Measurements from ENCODE around the gene NEURL2. TPM values are rescaled to one million over a fixed set of nuclear protein-coding genes. Genes with fewer than 3 reads are reported as not detected.

The NEURL2 gene
- total RNA-seq, 1 donor, result 6.8 TPM

GRCh38 chr20:45866454-45866853, 24.6 kb downstream of the NEURL2 start:
- H3K4me3 ChIP-seq (ENCODE audit: low read depth, low read length), result no peak overlapping the region
- DNase-seq (ENCODE audit: low read depth), result no peak
- TF ChIP-seq CTCF (IDR thresholded peaks at IDR 0.05; ENCODE audit: insufficient read depth, low read length), result no peak

GRCh38 chr20:45863543-45864470, 27.2 kb downstream of the NEURL2 start:
- H3K4me3 ChIP-seq (ENCODE audit: low read depth, low read length), result no peak overlapping the region
- TF ChIP-seq CTCF (IDR thresholded peaks at IDR 0.05; ENCODE audit: insufficient read depth, low read length), result no peak
- DNase-seq (ENCODE audit: low read depth), result no peak

DNA sequence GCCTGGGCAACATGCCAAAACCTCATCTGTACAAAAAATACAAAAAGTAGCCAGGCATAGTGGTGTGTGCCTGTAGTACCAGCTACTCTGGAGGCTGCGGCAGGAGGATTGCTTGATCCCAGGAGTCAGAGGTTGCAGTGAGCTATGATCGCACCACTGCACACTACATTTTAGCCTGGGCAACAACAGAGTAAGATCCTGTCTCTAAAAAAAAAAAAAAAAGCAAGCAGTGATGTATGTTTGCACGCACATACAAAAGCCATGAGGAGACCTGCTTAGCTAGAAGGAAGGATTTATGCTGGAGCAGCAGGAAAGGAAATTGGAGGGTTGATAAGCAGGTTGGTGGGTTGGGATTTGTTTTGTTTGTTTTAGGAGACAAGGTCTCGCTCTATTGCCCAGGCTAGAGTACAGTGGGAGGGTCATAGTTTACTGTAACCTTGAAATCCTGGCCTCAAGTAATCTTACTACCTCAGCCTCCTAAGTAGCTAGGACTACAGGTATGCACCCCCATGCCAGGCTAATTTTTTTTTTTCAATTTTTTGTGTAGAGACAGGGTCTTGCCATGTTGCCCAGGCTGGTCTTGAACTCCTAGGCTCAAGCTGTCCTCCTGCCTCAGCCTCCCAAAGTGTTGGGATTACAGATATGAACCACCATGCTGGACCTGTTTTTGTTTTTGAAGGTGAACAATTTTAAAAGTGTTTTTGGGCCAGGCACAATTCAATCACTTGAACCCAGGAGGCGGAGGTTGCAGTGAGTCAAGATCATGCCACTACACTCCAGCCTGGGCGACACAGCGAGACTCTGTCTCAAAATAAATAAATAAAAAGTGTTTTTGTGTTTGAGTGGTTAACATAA, 29.6 kb downstream of the NEURL2 start:
- no peak for DNase-seq (ENCODE audit: low read depth)
- TF ChIP-seq CTCF (IDR thresholded peaks at IDR 0.05; ENCODE audit: insufficient read depth, low read length), result no peak
- no peak overlapping the region for H3K4me3 ChIP-seq (ENCODE audit: low read depth, low read length)

DNA sequence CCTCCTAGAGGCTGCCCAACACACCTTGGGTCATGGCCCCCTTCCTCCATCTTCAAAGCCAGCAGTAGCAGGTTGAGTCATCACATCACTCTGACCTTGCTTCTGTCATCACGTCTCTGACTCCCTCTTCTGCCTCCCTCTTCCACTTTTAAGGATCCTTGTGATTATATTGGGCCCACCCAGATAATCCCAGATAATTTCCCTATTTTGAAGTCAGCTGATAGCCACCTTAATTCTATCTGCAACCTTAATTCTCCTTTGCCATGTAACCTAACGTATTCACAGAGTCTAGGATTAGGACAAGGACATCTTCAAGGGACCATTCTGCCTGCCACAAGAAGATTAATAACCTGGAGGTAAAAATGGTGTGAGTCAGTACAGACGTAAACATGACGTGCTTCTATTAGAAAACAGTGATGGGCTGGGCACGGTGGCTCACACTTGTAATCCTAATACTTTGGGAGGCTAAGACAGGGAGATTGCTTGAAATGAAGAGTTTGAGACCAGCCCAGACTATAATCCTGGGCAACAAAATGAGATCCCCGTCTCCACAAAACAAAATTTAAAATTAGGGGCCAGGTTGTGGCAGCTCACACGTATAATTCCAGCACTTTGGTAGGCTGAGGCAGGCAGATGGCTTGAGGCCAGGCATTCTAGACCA, 30.3 kb downstream of the NEURL2 start:
- DNase-seq (ENCODE audit: low read depth), result no peak

GRCh38 chr20:45859916-45860315, 31.1 kb downstream of the NEURL2 start:
- no peak overlapping the region for H3K4me3 ChIP-seq (ENCODE audit: low read depth, low read length)
- DNase-seq (ENCODE audit: low read depth), result no peak
- TF ChIP-seq CTCF (IDR thresholded peaks at IDR 0.05; ENCODE audit: insufficient read depth, low read length), result no peak

More for the DNA sequence above, 30.3 kb downstream of the NEURL2 start:
- no peak for TF ChIP-seq CTCF (IDR thresholded peaks at IDR 0.05; ENCODE audit: insufficient read depth, low read length)
- no peak overlapping the region for H3K4me3 ChIP-seq (ENCODE audit: low read depth, low read length)

- DNase-seq (ENCODE audit: low read depth), result no peak
- H3K4me3 ChIP-seq (ENCODE audit: low read depth, low read length), result peak overlapping the region; percentile 68
- TF ChIP-seq CTCF (IDR thresholded peaks at IDR 0.05; ENCODE audit: insufficient read depth, low read length), result no peak
These were observed 33.2 kb downstream of the NEURL2 start for GRCh38 chr20:45857882-45858216.
